HepG2 (cell line): Measurements from ENCODE around the gene OR6S1. TPM values are rescaled to one million over a fixed set of nuclear protein-coding genes. Genes with fewer than 3 reads are reported as not detected.

Experiments used
- CC2D1A ChIP-seq: sonication (generic); formaldehyde crosslinking; IDR thresholded peaks from 2 replicates; pipeline ENCODE4 v1.8.1; 2023; ENCODE audit warnings: mild to moderate bottlenecking, missing genetic modification reagents
- CENPT ChIP-seq: sonication (generic); formaldehyde crosslinking; IDR thresholded peaks from 2 replicates; pipeline ENCODE4 v1.8.0; 2022; ENCODE audit warnings: low read depth, mild to moderate bottlenecking, moderate library complexity, missing genetic modification reagents
- CREM ChIP-seq, 2 experiments: sonication (generic) in 1 of 2; formaldehyde crosslinking in 1 of 2; IDR thresholded peaks; 2 replicates each; pipeline versions ENCODE4 v1.4.0 to v1.6.1; 2016 to 2020; ENCODE audit warnings: antibody characterized with exemption in 1 of 2, mild to moderate bottlenecking in 1 of 2, missing genetic modification reagents in 1 of 2
- ESRRA ChIP-seq: sonication (generic); formaldehyde crosslinking; IDR thresholded peaks from 2 replicates; pipeline ENCODE4 v1.5.1; 2020; ENCODE audit warnings: mild to moderate bottlenecking, low read depth, missing genetic modification reagents
- HCFC1 ChIP-seq: fragments of 150-350 bp; IDR thresholded peaks from 2 replicates; pipeline ENCODE4 v1.6.1; 2014; ENCODE audit warnings: low read depth, low read length
- MXD3 ChIP-seq: IDR thresholded peaks from 2 replicates; pipeline ENCODE4 v1.6.1; 2016; ENCODE audit warnings: mild to moderate bottlenecking, missing biosample characterization, missing genetic modification reagents
- NFE2L1 ChIP-seq: sonication (generic); formaldehyde crosslinking; IDR thresholded peaks from 2 replicates; pipeline ENCODE4 v1.4.0; 2020; ENCODE audit warnings: missing genetic modification reagents, mild to moderate bottlenecking, borderline replicate concordance
- REL ChIP-seq: sonication (generic); formaldehyde crosslinking; conservative IDR thresholded peaks from 2 replicates; pipeline ENCODE4 v1.8.0; 2022; ENCODE audit warnings: mild to moderate bottlenecking, missing genetic modification reagents, moderate library complexity
- SP1 ChIP-seq, 2 experiments: fragments of 450-650 bp in 1 of 2; sonication (generic) in 1 of 2; formaldehyde crosslinking in 1 of 2; IDR thresholded peaks; 2 replicates each; pipeline versions ENCODE4 v1.4.0 to v1.6.1; 2016 to 2020; ENCODE audit warnings: missing genetic modification reagents in 1 of 2
- SUZ12 ChIP-seq: fragments of 150-350 bp; IDR thresholded peaks from 2 replicates; pipeline ENCODE4 v1.6.1; 2014; ENCODE audit warnings: low read depth, low read length
- THYN1 ChIP-seq: sonication (generic); formaldehyde crosslinking; IDR thresholded peaks from 2 replicates; pipeline ENCODE4 v1.8.1; 2023; ENCODE audit warnings: low read depth, mild to moderate bottlenecking, moderate library complexity, missing genetic modification reagents, borderline replicate concordance
- YY1 ChIP-seq: IDR thresholded peaks from 2 replicates; pipeline ENCODE4 v1.6.1; 2011; ENCODE audit warnings: low read length, low read depth, moderate library complexity, mild to moderate bottlenecking; ENCODE audit not compliant: insufficient read depth, insufficient replicate concordance
- ZBTB39 ChIP-seq: sonication (generic); formaldehyde crosslinking; IDR thresholded peaks from 2 replicates; pipeline ENCODE4 v1.5.0; 2020; ENCODE audit warnings: missing genetic modification reagents
- ZHX2 ChIP-seq, 2 experiments: sonication (generic) in 1 of 2; formaldehyde crosslinking in 1 of 2; IDR thresholded peaks; 2 replicates each; pipeline versions ENCODE4 v1.6.1 to v1.9.0; 2014 to 2022; ENCODE audit warnings: antibody characterized with exemption in 1 of 2, borderline replicate concordance in 1 of 2, inconsistent platforms in 1 of 2, low read depth in 1 of 2, missing genetic modification reagents in 1 of 2
- ZNF362 ChIP-seq: sonication (generic); formaldehyde crosslinking; IDR thresholded peaks from 2 replicates; pipeline ENCODE4 v1.4.0; 2020; ENCODE audit warnings: missing genetic modification reagents, mild to moderate bottlenecking, borderline replicate concordance
- ZNF44 ChIP-seq: sonication (generic); formaldehyde crosslinking; IDR thresholded peaks from 2 replicates; pipeline ENCODE4 v1.5.1; 2020; ENCODE audit warnings: mild to moderate bottlenecking, missing genetic modification reagents
- ZNF788 ChIP-seq: sonication (generic); formaldehyde crosslinking; IDR thresholded peaks from 2 replicates; pipeline ENCODE4 v1.5.0; 2020; ENCODE audit warnings: mild to moderate bottlenecking, missing genetic modification reagents, borderline replicate concordance
- ZSCAN29 ChIP-seq: sonication (generic); formaldehyde crosslinking; conservative IDR thresholded peaks from 2 replicates; pipeline ENCODE4 v1.4.0; 2020; ENCODE audit warnings: mild to moderate bottlenecking, missing genetic modification reagents
- polyA plus RNA-seq, 8 experiments: library from polyadenylated mRNA; depleted of rRNA in 3 of 8; stranded (reverse) in 7 of 8; unstranded in 1 of 8; fragments of >200 nt; fragmentation: Illumina TruSeq in 4 of 8; extraction: Trizol in 4 of 8; gene quantifications; 2 replicates each; pipeline versions ENCODE4 v1.2.1 to v1.2.3, GENCODE V29; 2011 to 2016; ENCODE audit warnings: low read depth in 4 of 8, missing spikeins in 1 of 8, mixed read lengths in 1 of 8; ENCODE audit not compliant: insufficient read depth in 1 of 8
- total RNA-seq, 5 experiments: library from RNA; depleted of rRNA; stranded (reverse); fragments of >200 nt; fragmentation: Illumina TruSeq; extraction: Trizol; gene quantifications; 2 replicates each; pipeline ENCODE4 v1.2.3, GENCODE V29; 2016; ENCODE audit warnings: low read depth in 1 of 5

Gene OR6S1
- total and polyA plus RNA-seq, 2 of the 13 experiments (the other 11 are each of a cell fraction or from before 2014, with no cell fraction given): 0.09 TPM; not detected in 1

GRCh38 chr14:20684662-20685456 is 43.4 kb upstream of the OR6S1 start (continued):
- TF ChIP-seq ZHX2 (IDR thresholded peaks at IDR 0.05; ENCODE audit: low read depth) (peak; percentile 48; the same call in 1 of the 2 replicates), ZHX2 (CRISPR knock-in tag; IDR thresholded peaks at IDR 0.05; ENCODE audit: borderline replicate concordance) (no peak), CC2D1A (CRISPR knock-in tag) (no peak), HCFC1 (no peak), ZNF44 (CRISPR knock-in tag) (no peak), SUZ12 (no peak), YY1 (no peak), MXD3 (CRISPR knock-in tag) (no peak), SP1 (IDR thresholded peaks at IDR 0.05) (no peak), SP1 (CRISPR knock-in tag; IDR thresholded peaks at IDR 0.05) (no peak), ZBTB39 (CRISPR knock-in tag) (no peak), THYN1 (CRISPR knock-in tag) (no peak), NFE2L1 (CRISPR knock-in tag) (no peak), ZNF788 (CRISPR knock-in tag) (no peak), ESRRA (CRISPR knock-in tag) (no peak; the same call in 1 of the 2 replicates), ZNF362 (no peak), CENPT (no peak), REL (CRISPR knock-in tag) (no peak), ZSCAN29 (CRISPR knock-in tag) (no peak), CREM (IDR thresholded peaks at IDR 0.05) (no peak), CREM (CRISPR knock-in tag; IDR thresholded peaks at IDR 0.05) (no peak)
